DOHH2 (cell line): ENCODE data around the gene RIPPLY1.

Experiments used
- H3F3A ChIP-seq: fragments of 200-600 bp; sonication (generic), shearing (Covaris generic); 2 replicates; pipeline ENCODE4 v1.6.0; 2016; ENCODE audit warnings: antibody characterized with exemption, mild to moderate bottlenecking; ENCODE audit not compliant: control insufficient read depth, insufficient read depth
- H3K27ac ChIP-seq: fragments of 200-600 bp; sonication (generic); 2 replicates; pipeline ENCODE4 v1.5.1; 2014; ENCODE audit warnings: low read depth, mild to moderate bottlenecking, low read length, moderate library complexity
- H3K27me3 ChIP-seq: fragments of 200-600 bp; sonication (generic); 2 replicates; pipeline ENCODE4 v1.6.1; 2014; ENCODE audit warnings: mild to moderate bottlenecking, low read length, mixed read lengths; ENCODE audit not compliant: control insufficient read depth
- H3K36me3 ChIP-seq: fragments of 200-600 bp; sonication (generic); 2 replicates; pipeline ENCODE4 v1.6.1; 2014; ENCODE audit warnings: mild to moderate bottlenecking, low read length, moderate library complexity, mixed read lengths; ENCODE audit not compliant: control insufficient read depth
- H3K4me1 ChIP-seq: fragments of 200-600 bp; sonication (generic); 2 replicates; pipeline ENCODE4 v1.6.1; 2014; ENCODE audit warnings: mild to moderate bottlenecking, low read length, mixed read lengths; ENCODE audit not compliant: control insufficient read depth
- H3K4me2 ChIP-seq: fragments of 200-600 bp; sonication (generic); 2 replicates; pipeline ENCODE4 v1.6.0; 2014; ENCODE audit warnings: mild to moderate bottlenecking, low read length, moderate library complexity
- H3K4me3 ChIP-seq: fragments of 200-600 bp; sonication (generic); 2 replicates; pipeline ENCODE4 v1.5.1; 2014; ENCODE audit warnings: mild to moderate bottlenecking, low read length, mixed read lengths
- H3K79me2 ChIP-seq: fragments of 200-600 bp; sonication (generic); 2 replicates; pipeline ENCODE4 v1.6.1; 2014; ENCODE audit warnings: mild to moderate bottlenecking, low read length, mixed read lengths; ENCODE audit not compliant: control insufficient read depth
- H3K9me2 ChIP-seq: fragments of 200-600 bp; sonication (generic); replicated peaks from 2 replicates; pipeline ENCODE4 v1.6.1; 2014; ENCODE audit warnings: mild to moderate bottlenecking, low read length, mixed read lengths; ENCODE audit not compliant: control insufficient read depth
- H3K9me3 ChIP-seq: fragments of 200-600 bp; sonication (generic); 2 replicates; pipeline ENCODE4 v1.6.1; 2014; ENCODE audit warnings: antibody characterized with exemption, low read length, mixed read lengths; ENCODE audit not compliant: control insufficient read depth, insufficient read depth
- H4K20me1 ChIP-seq: fragments of 200-600 bp; sonication (generic); 2 replicates; pipeline ENCODE4 v1.6.0; 2014; ENCODE audit warnings: low read depth, mild to moderate bottlenecking, antibody characterized with exemption, low read length, moderate library complexity; ENCODE audit not compliant: control insufficient read depth, insufficient read depth
- EZH2phosphoT487 ChIP-seq: fragments of 200-600 bp; sonication (generic); IDR thresholded peaks from 2 replicates; pipeline ENCODE4 v1.6.1; 2017; ENCODE audit warnings: borderline replicate concordance, mild to moderate bottlenecking, antibody characterized with exemption, low read length, moderate library complexity, mixed read lengths
- TF ChIP-seq, protein P1 (sequence below): fragments of 200-600 bp; sonication (generic); IDR thresholded peaks from one replicate; pipeline ENCODE4 v1.5.1; 2014; ENCODE audit warnings: antibody characterized with exemption, mild to moderate bottlenecking, low read depth, low read length; ENCODE audit not compliant: poor library complexity, severe bottlenecking

RIPPLY1 gene

GRCh38 chrX:106905064-106905708, 2.0 kb upstream of the RIPPLY1 start:
- Histone ChIP-seq H3K4me1 (no peaks in the 10 kb centered on the region), H3K4me3 (no peak overlapping the region), H3K9me3 (no peaks in the 10 kb centered on the region), H3F3A (no peaks in the 10 kb centered on the region), H3K27me3 (no peaks in the 10 kb centered on the region), H4K20me1 (no peaks in the 10 kb centered on the region), H3K9me2 (no peaks in the 10 kb centered on the region), H3K27ac (no peak overlapping the region), H3K79me2 (no peaks in the 10 kb centered on the region), H3K4me2 (no peak overlapping the region), H3K36me3 (no peaks in the 10 kb centered on the region)
- TF ChIP-seq EZH2phosphoT487, result no peak
- TF ChIP-seq, protein P1, sequence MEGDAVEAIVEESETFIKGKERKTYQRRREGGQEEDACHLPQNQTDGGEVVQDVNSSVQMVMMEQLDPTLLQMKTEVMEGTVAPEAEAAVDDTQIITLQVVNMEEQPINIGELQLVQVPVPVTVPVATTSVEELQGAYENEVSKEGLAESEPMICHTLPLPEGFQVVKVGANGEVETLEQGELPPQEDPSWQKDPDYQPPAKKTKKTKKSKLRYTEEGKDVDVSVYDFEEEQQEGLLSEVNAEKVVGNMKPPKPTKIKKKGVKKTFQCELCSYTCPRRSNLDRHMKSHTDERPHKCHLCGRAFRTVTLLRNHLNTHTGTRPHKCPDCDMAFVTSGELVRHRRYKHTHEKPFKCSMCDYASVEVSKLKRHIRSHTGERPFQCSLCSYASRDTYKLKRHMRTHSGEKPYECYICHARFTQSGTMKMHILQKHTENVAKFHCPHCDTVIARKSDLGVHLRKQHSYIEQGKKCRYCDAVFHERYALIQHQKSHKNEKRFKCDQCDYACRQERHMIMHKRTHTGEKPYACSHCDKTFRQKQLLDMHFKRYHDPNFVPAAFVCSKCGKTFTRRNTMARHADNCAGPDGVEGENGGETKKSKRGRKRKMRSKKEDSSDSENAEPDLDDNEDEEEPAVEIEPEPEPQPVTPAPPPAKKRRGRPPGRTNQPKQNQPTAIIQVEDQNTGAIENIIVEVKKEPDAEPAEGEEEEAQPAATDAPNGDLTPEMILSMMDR, result no peak

GRCh38 chrX:106903856-106904528, 851 bp upstream of the RIPPLY1 start:
- Histone ChIP-seq H3F3A (no peaks in the 10 kb centered on the region), H3K36me3 (no peaks in the 10 kb centered on the region), H3K27me3 (no peaks in the 10 kb centered on the region), H3K4me3 (no peak overlapping the region), H4K20me1 (no peaks in the 10 kb centered on the region), H3K9me2 (no peaks in the 10 kb centered on the region), H3K79me2 (no peaks in the 10 kb centered on the region), H3K27ac (no peak overlapping the region), H3K9me3 (no peaks in the 10 kb centered on the region), H3K4me1 (no peaks in the 10 kb centered on the region), H3K4me2 (no peak overlapping the region)
- TF ChIP-seq, protein P1, result no peak
- TF ChIP-seq EZH2phosphoT487, result no peak

- no peaks in the 10 kb centered on the region for H3F3A ChIP-seq
- H3K36me3 ChIP-seq, result no peaks in the 10 kb centered on the region
- no peak for TF ChIP-seq EZH2phosphoT487
- TF ChIP-seq, protein P1, result no peak
- no peaks in the 10 kb centered on the region for H4K20me1 ChIP-seq
- H3K27ac ChIP-seq, result no peak overlapping the region
- no peaks in the 10 kb centered on the region for H3K4me1 ChIP-seq
- no peak overlapping the region for H3K4me3 ChIP-seq
- H3K27me3 ChIP-seq, result no peaks in the 10 kb centered on the region
- H3K9me3 ChIP-seq, result no peaks in the 10 kb centered on the region
- H3K4me2 ChIP-seq, result no peak overlapping the region
- no peaks in the 10 kb centered on the region for H3K9me2 ChIP-seq
- H3K79me2 ChIP-seq, result no peaks in the 10 kb centered on the region
Measured at GRCh38 chrX:106902684-106903083, 457 bp downstream of the RIPPLY1 start.
